CD14-positive monocyte (primary cell): ENCODE data around the gene UGT1A10. TPM values are rescaled to one million over a fixed set of nuclear protein-coding genes. Genes with fewer than 3 reads are reported as not detected.

Source experiments
- DNase-seq, 3 donors: peaks; one replicate each; pipeline ENCODE4 v3.0.0-alpha.2; 2011 to 2022
- H2AFZ ChIP-seq: 2 replicates; pipeline ENCODE4 v1.6.0; 2012; ENCODE audit warnings: mild to moderate bottlenecking, low read depth, low read length, inconsistent platforms; ENCODE audit not compliant: insufficient read depth, poor library complexity, severe bottlenecking
- H3K27ac ChIP-seq, 2 donors: 1 replicate in 1 of 2; 2 replicates in 1 of 2; pipeline ENCODE4 v1.5.1; 2012 to 2013; ENCODE audit warnings: low read length in 2 of 2, control low read depth in 1 of 2, inconsistent platforms in 1 of 2, low read depth in 1 of 2, mild to moderate bottlenecking in 1 of 2
- H3K27me3 ChIP-seq, 2 donors: one replicate each; pipeline versions ENCODE4 v1.6.0 to v1.6.1; 2011 to 2013; ENCODE audit warnings: low read length in 2 of 2; ENCODE audit not compliant: control insufficient read depth in 2 of 2, insufficient read depth in 2 of 2
- H3K36me3 ChIP-seq, 2 donors: replicated peaks in 1 of 2; 1 replicate in 1 of 2; 2 replicates in 1 of 2; pipeline versions ENCODE4 v1.5.1 to v1.6.1; 2012 to 2013; ENCODE audit warnings: low read length in 2 of 2, control low read depth in 1 of 2, inconsistent platforms in 1 of 2, mild to moderate bottlenecking in 1 of 2; ENCODE audit not compliant: insufficient read depth in 2 of 2, control insufficient read depth in 1 of 2
- H3K4me1 ChIP-seq, 2 donors: 1 replicate in 1 of 2; 2 replicates in 1 of 2; pipeline versions ENCODE4 v1.5.1 to v1.6.1; 2012 to 2013; ENCODE audit warnings: low read length in 2 of 2, control low read depth in 1 of 2, inconsistent platforms in 1 of 2, mild to moderate bottlenecking in 1 of 2, moderate library complexity in 1 of 2; ENCODE audit not compliant: insufficient read depth in 2 of 2, control insufficient read depth in 1 of 2
- H3K4me2 ChIP-seq: replicated peaks from 2 replicates; pipeline ENCODE3; 2012; ENCODE audit warnings: low read length, moderate library complexity, mild to moderate bottlenecking; ENCODE audit not compliant: poor library complexity, severe bottlenecking; ENCODE audit errors: extremely low read depth
- H3K4me3 ChIP-seq, 3 experiments: fragments of 200-600 bp in 1 of 3; sonication (generic) in 1 of 3; replicated peaks in 1 of 3; 1 replicate in 2 of 3; 2 replicates in 1 of 3; pipeline ENCODE4 v1.5.1; 2011 to 2013; ENCODE audit warnings: low read length in 3 of 3, mild to moderate bottlenecking in 3 of 3, control low read depth in 2 of 3, low read depth in 2 of 3, inconsistent platforms in 1 of 3, moderate library complexity in 1 of 3
- H3K79me2 ChIP-seq: 2 replicates; pipeline ENCODE4 v1.6.0; 2012; ENCODE audit warnings: mild to moderate bottlenecking, control low read depth, inconsistent platforms, low read length, moderate library complexity; ENCODE audit not compliant: insufficient read depth
- H3K9ac ChIP-seq: 2 replicates; pipeline ENCODE4 v1.6.0; 2017; ENCODE audit warnings: low read length, mild to moderate bottlenecking; ENCODE audit not compliant: insufficient read depth, poor library complexity, severe bottlenecking
- H3K9me3 ChIP-seq, 2 donors: replicated peaks in 1 of 2; 1 replicate in 1 of 2; 2 replicates in 1 of 2; pipeline versions ENCODE4 v1.5.1 to v1.6.1; 2012 to 2013; ENCODE audit warnings: low read length in 2 of 2, control low read depth in 1 of 2; ENCODE audit not compliant: control insufficient read depth in 1 of 2, insufficient read depth in 1 of 2
- H4K20me1 ChIP-seq: 2 replicates; pipeline ENCODE4 v1.6.0; 2012; ENCODE audit warnings: mild to moderate bottlenecking, low read length, control low read depth, moderate library complexity; ENCODE audit not compliant: insufficient read depth
- H3K27ac Mint-ChIP-seq, 7 donors: one replicate each; pipeline ENCODE4 v1.8.0; 2020; ENCODE audit warnings: mild to moderate bottlenecking in 7 of 7, mixed read lengths in 7 of 7, moderate library complexity in 6 of 7, inconsistent platforms in 2 of 7
- H3K27me3 Mint-ChIP-seq, 3 donors: one replicate each; pipeline ENCODE4 v1.8.0; 2021 to 2022; ENCODE audit warnings: low read depth in 3 of 3, mild to moderate bottlenecking in 3 of 3, mixed read lengths in 3 of 3, moderate library complexity in 3 of 3, inconsistent platforms in 1 of 3
- H3K36me3 Mint-ChIP-seq, 2 donors: one replicate each; pipeline ENCODE4 v1.8.0; 2020; ENCODE audit warnings: mixed read lengths in 2 of 2, inconsistent platforms in 1 of 2, mild to moderate bottlenecking in 1 of 2
- H3K4me1 Mint-ChIP-seq: one replicate; pipeline ENCODE4 v1.8.0; 2020; ENCODE audit warnings: mild to moderate bottlenecking, mixed read lengths
- H3K4me3 Mint-ChIP-seq, 2 donors: one replicate each; pipeline ENCODE4 v1.8.0; 2020; ENCODE audit warnings: mild to moderate bottlenecking in 2 of 2, mixed read lengths in 2 of 2, moderate library complexity in 1 of 2
- H3K9me3 Mint-ChIP-seq, 7 donors: one replicate each; pipeline ENCODE4 v1.8.0; 2020 to 2022; ENCODE audit warnings: mixed read lengths in 7 of 7, mild to moderate bottlenecking in 6 of 7, moderate library complexity in 6 of 7, inconsistent platforms in 2 of 7
- WGBS: methylation state at CpG from one replicate; pipeline ENCODE4 v1.1.5; 2013; ENCODE audit warnings: missing lambda C conversion rate; ENCODE audit not compliant: insufficient coverage; 5-methylcytosine and 5-hydroxymethylcytosine counted together
- intact Hi-C, 2 donors: fragments of 100-400 bp; cut with micrococcal nuclease; formaldehyde crosslinking; loops; one replicate each; pipeline versions ENCODE4 v1.15.0 to v1.15.1; 2023
- polyA plus RNA-seq, 3 donors: library from polyadenylated mRNA; depleted of rRNA in 1 of 3; unstranded in 2 of 3; stranded (reverse) in 1 of 3; fragments of 300-500 nt in 2 of 3; fragments of >200 nt in 1 of 3; fragmentation: Illumina TruSeq in 2 of 3; gene quantifications; 1 replicate in 2 of 3; 2 replicates in 1 of 3; pipeline ENCODE4 v1.2.3, GENCODE V29; 2012 to 2021
- TF ChIP-seq, protein P1 (sequence below): fragments of 200-600 bp; IDR thresholded peaks from one replicate; pipeline ENCODE4 v1.8.0; 2022; ENCODE audit warnings: antibody characterized with exemption, mild to moderate bottlenecking

Gene UGT1A10
- polyA plus RNA-seq, 3 donors = not detected

DNA sequence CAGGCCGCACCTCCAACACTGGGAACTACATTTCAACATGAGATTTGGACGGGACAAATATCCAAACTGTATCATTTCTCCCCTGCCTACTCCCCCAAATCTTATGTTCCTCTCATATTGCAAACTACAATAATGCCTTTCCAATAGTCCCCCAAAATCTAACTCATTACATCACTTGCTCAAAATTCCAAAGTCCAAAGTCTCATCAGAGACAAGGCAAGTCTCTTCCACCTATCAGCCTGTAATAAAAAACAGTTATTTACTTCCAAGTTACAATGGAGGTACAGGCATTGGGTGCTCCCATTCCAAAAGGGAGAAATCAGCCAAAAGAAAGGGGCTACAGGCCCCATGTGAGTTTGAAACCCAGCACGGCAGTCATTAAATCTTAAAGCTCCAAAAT is 31.4 kb upstream of the UGT1A10 start:
- H3K4me3 Mint-ChIP-seq = no peak overlapping the region
- no peak overlapping the region for H3K9ac ChIP-seq
- no peaks in the 10 kb centered on the region for H3K36me3 Mint-ChIP-seq
- peaks cover under 1 to 7% (median 2%) of the 10 kb centered on the region in 3 donors for H3K27me3 Mint-ChIP-seq
- H3K36me3 ChIP-seq = no peaks in the 10 kb centered on the region
- no peak overlapping the region for H2AFZ ChIP-seq
- TF ChIP-seq, protein P1, sequence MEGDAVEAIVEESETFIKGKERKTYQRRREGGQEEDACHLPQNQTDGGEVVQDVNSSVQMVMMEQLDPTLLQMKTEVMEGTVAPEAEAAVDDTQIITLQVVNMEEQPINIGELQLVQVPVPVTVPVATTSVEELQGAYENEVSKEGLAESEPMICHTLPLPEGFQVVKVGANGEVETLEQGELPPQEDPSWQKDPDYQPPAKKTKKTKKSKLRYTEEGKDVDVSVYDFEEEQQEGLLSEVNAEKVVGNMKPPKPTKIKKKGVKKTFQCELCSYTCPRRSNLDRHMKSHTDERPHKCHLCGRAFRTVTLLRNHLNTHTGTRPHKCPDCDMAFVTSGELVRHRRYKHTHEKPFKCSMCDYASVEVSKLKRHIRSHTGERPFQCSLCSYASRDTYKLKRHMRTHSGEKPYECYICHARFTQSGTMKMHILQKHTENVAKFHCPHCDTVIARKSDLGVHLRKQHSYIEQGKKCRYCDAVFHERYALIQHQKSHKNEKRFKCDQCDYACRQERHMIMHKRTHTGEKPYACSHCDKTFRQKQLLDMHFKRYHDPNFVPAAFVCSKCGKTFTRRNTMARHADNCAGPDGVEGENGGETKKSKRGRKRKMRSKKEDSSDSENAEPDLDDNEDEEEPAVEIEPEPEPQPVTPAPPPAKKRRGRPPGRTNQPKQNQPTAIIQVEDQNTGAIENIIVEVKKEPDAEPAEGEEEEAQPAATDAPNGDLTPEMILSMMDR = no peak
- intact Hi-C loops = no loop called here
- H3K9me3 Mint-ChIP-seq = peaks cover 5 to 17% (median 14%) of the 10 kb centered on the region in 7 donors
- H3K4me1 ChIP-seq = no peaks in the 10 kb centered on the region
- H3K4me3 ChIP-seq = no peak overlapping the region
- H4K20me1 ChIP-seq = no peaks in the 10 kb centered on the region
- H3K27ac Mint-ChIP-seq = no peak overlapping the region
- no peak overlapping the region for H3K4me2 ChIP-seq
- peaks cover 0 to 8% of the 10 kb centered on the region in 2 donors for H3K9me3 ChIP-seq
- WGBS = 100% methylated on average over 2 of the region's 3 CpGs
- no peaks in the 10 kb centered on the region for H3K27me3 ChIP-seq
- no peaks in the 10 kb centered on the region for H3K79me2 ChIP-seq
- no peaks in the 10 kb centered on the region for H3K4me1 Mint-ChIP-seq
- no peak for DNase-seq
- no peak overlapping the region for H3K27ac ChIP-seq

DNA sequence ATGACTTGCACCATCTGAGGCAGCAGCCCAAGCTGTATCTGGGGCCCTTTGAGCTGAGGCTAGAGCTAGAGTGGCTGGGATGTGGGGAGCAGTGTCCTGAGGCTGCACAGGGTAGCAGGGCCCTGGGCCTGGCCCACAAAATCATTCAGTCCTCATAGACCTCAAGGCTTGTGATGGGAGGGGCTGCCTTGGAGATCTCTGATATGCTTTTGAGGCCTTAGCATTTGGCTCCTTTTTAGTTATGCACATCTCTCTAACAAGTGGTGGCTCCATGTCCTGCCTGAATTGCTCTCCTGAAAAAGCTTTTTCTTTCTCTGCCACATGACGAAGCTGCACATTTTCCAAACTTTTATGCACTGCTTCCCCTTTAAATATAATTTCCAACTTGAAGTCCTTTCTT is 30.6 kb upstream of the UGT1A10 start:
- H3K27me3 ChIP-seq = no peaks in the 10 kb centered on the region
- H3K9ac ChIP-seq = no peak overlapping the region
- intact Hi-C loops = no loop called here
- H3K27ac ChIP-seq = no peak overlapping the region
- no peaks in the 10 kb centered on the region for H3K36me3 ChIP-seq
- H3K4me3 Mint-ChIP-seq = no peak overlapping the region
- H3K36me3 Mint-ChIP-seq = no peaks in the 10 kb centered on the region
- H3K4me1 Mint-ChIP-seq = no peaks in the 10 kb centered on the region
- H3K4me3 ChIP-seq = no peak overlapping the region
- no peaks in the 10 kb centered on the region for H3K4me1 ChIP-seq
- no peak for DNase-seq
- peaks cover 0 to 2% (median 0%) of the 10 kb centered on the region in 3 donors for H3K27me3 Mint-ChIP-seq
- H3K9me3 ChIP-seq = peaks cover 0 to 8% of the 10 kb centered on the region in 2 donors
- H3K4me2 ChIP-seq = no peak overlapping the region
- no peak overlapping the region for H2AFZ ChIP-seq
- no peaks in the 10 kb centered on the region for H3K79me2 ChIP-seq
- no peak overlapping the region for H3K27ac Mint-ChIP-seq
- no peaks in the 10 kb centered on the region for H4K20me1 ChIP-seq
- peaks cover 6 to 21% (median 14%) of the 10 kb centered on the region in 7 donors for H3K9me3 Mint-ChIP-seq
- WGBS = no CpG with 5 or more reads among the region's 1 CpG
- TF ChIP-seq, protein P1 = no peak
